Right lobe of liver (tissue), 4 donors: Measurements from ENCODE around the gene STXBP6.

Experiments
- CTCF ChIP-seq, 4 donors: fragments of 200-600 bp in 3 of 4; fragments of 450-650 bp in 1 of 4; IDR thresholded peaks; one replicate each; pipeline versions ENCODE4 v1.5.1 to v1.8.0; 2016 to 2022; ENCODE audit warnings: antibody characterized with exemption in 4 of 4, mild to moderate bottlenecking in 2 of 4
- POLR2A ChIP-seq: fragments of 450-650 bp; IDR thresholded peaks from one replicate; pipeline ENCODE4 v1.6.1; 2017; ENCODE audit warnings: antibody characterized with exemption, mild to moderate bottlenecking
- donor health status: DM: no; HTN: no; CAD: no.
- donor health status: DM: no; HTN: no; CAD: no.
- donor health status: DM: no; HTN: yes; CAD: no.

GRCh38 chr14:24999157-24999556 is 50.8 kb downstream of the STXBP6 start:
- TF ChIP-seq CTCF (IDR thresholded peaks at IDR 0.05) (no peak), POLR2A (no peak)
